Hematopoietic multipotent progenitor cell (in vitro differentiated cells): Measurements from ENCODE around the gene HSPB8. TPM values are rescaled to one million over a fixed set of nuclear protein-coding genes. Genes with fewer than 3 reads are reported as not detected.

ENCODE experiments used
- total RNA-seq: library from RNA; depleted of rRNA; stranded (reverse); fragments of >200 nt; gene quantifications from one replicate; pipeline ENCODE4 v1.2.3, GENCODE V29; 2012

HSPB8 gene
- total RNA-seq, 1 donor: not detected

Other genes starting within 250 kb of the HSPB8 start
- gene SRRM4, start 197.4 kb upstream of the HSPB8 start, total RNA-seq: under 0.01 TPM
- gene CCDC60, start 155.8 kb downstream of the HSPB8 start, total RNA-seq: not detected